Measurements from ENCODE around the gene LRRC30.

The LRRC30 gene

DNA sequence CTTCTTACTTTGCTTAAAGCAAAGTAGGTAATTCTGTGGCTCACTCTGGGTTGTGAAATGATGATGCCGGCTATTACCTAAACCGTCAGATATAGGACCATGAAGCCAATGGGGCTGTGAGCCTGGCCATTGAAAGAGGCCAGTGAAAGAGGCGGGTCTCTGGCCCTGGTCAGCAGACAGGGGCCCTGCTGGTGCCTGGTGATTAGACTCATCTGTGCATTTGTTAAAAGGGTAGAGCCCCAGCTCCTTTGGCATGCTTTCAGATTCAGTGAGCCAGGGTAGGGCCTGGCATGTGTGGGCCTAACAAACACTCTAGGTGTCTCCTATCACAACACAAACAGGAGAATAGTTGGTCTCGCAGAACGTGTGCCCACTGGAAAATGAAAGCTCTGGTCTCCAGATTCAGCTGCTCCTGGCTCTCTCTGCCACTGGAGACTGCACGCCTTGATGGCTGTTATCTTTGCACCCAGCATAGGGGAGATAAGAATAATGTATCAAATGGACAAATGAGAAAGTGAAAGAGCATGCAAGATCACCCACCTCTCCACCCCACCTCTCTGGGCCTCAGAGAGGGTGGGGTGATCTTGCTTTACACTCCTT lies 6.9 kb downstream of the LRRC30 start:
- no peak for DNase-seq (ENCODE audit: low read depth)

DNA sequence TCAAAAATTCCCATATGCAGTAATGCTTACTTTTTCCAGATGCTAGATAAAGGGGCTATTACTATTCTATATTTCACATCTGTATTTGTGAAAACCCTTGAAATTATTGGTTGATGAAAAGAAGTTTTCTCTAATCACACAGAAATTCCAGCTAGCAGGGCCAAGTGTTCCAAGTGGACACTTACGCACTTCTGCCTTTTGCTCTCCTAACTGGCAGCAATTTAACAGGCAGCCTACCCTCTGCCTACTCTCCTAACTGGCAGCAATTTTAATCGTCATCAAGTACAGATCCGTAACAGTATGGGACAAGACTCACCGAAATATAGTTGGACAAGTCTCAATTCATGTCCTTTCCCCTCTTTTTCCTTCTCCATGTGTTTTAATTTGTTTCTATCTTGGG lies 12.0 kb downstream of the LRRC30 start:
- DNase-seq (ENCODE audit: low read depth): no peak

DNA sequence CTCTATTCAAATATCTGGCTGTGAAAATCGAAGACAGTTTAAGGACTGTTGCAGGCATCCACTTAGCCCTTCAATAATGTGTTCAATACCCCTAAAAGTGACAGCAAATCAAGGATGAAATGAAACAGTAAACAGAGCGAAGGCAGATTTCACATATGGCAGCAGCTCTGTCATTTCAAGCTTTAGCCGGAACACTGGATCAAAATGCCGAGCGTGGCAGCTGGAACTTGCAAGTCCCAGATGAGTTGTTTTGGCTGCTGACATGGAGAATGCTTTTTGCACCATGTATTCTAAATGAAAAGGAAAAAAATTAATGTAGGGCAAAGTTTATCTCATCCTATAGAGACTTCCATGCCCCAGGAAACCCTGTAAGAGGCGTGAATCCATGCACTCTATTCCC lies 18.0 kb downstream of the LRRC30 start:
- no peak for DNase-seq (ENCODE audit: low read depth)

DNA sequence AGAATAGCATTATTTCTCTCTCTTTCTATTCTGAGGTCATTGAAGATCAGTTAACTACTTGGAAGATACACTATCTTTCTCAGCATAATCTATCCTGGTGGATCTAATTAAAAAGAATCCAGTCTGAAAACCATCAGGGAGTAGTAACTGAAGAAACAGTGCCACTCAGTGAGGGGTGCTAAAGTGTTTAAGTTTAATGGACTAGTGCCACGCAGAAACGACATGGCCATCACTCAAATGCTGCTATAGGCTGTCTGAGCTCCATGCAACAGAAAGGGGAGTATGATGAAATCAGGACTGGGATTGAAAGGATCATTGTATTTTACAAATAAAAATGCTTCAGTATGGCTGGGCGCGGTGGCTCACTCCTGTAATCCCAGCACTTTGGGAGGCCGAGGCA lies 23.3 kb downstream of the LRRC30 start:
- no peak for DNase-seq (ENCODE audit: low read depth)

DNA sequence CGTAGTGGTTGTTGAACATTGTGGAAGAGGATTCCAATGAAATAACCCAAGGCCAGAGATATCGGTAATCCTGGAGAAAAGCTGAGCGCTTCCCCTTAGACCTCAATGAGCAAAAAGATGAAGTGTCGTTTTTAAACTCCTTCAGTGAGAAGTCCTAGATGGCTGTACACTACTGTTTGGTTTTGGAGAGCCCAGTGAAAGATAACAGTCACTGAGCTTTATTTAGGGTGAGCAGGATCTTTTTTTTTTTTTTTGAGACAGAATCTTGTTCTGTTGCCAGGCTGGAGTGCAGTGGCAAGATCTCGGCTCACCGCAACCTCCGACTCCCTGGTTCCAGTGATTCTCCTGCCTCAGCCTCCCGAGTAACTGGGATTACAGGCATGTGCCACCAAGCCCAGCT lies 24.2 kb downstream of the LRRC30 start:
- DNase-seq (ENCODE audit: low read depth): no peak

DNA sequence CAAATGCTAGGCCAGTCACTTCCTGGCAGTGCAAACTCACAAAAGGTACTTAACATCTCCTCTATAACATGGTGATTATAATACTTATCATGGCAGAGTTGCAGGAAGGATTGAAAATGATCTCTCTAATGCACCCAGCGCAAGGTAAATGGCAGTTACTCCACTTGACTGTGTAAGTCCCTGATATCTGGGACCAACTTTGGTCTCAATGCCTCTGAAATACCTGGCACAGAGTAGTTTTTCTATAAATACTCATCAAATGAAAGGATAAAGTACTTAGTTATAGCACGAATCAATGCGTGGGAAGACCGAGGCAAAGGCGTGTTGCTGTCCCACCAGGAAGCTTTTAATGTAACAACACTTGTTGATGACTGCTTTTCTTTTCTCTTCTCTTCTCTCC lies 24.8 kb downstream of the LRRC30 start:
- no peak for DNase-seq (ENCODE audit: low read depth)

DNA sequence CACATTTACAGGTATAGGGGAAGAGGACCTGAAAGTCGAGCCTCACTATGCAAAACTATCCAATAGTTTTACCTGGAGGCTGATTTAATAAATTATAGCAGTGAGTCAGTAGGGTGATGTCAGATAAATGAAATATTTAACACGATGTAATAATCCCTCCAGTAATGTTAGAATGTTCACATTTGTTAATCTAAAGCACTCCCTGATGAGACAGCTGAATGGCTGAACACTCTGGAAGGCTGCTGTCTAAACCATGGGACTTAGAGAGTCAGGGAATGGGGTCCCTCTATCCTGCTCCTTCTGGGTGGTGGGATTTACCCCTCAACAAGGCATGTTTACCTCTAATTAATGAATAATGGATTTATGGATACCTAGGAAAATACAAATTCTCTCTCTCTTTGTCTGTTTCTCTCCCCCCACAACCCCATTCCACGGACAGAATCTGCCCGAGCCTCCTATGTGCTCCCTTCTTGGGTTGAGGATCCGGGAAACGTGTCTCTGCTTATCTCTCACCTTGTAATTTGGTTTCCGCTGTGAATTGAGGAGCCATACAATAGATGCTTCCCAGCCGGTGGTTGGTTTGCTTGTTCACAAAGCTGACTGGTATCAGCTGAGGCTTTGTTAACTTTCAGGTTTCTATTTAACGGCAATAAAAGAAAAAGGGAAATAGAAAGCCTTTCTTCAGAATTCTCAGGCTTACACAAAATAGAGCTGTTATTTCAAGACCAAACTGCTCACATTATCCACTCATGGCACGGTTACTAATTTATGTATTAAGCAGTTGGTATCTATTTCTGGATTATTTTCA lies 25.9 kb downstream of the LRRC30 start:
- no peak for DNase-seq (ENCODE audit: low read depth)

DNA sequence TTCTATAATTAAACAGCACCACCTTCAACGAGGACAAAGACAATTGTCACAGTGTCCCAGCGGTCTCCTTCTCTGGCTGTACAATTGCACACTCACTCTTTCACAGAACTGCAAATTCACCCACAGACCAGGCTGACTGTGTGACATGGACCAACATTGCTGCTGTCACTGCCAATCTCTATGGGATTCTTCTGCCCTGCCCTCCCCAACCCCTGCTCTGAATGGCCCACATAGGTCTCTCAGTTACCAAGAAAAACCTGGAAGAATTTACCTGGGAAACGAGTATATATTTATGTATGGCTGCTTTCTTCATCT lies 26.5 kb downstream of the LRRC30 start:
- DNase-seq (ENCODE audit: low read depth): no peak

DNA sequence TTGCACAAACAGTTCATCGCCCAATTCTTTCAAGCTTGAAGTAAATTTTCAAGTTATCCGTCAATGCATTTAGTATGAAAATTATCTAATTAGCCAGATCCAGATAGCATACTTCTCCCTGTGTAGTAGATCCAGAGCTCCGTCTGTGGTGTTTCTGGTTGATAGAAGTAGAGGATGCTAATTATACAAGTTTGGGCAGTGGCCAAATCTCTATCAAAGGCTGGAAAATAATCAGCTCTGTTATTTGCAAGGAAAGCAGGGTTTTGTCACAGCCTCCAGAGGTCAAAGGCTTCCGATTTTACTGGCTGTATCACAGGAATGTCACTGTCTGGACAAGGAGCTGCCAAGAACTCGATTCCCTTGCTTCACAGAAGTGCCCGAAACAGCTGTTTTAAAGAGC lies 28.6 kb downstream of the LRRC30 start:
- no peak for DNase-seq (ENCODE audit: low read depth)

DNA sequence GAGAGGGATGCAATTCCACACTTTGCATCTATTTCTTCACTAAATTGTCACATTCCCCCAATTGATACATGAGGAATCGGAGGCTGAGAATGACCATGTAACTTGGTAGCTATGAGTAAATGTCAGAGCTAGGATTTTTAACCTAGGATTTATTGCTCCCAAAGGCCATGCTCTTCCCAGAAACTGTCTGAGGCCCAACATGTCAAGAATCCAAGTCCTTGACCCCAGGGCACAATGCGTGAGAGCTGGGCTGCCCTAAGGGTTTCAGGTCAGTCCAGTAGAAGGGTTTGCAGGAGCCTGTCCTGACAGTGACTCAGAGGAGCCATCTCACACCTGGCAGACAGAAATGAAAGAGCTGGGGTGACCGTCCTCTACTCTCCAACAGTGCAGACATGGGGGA lies 30.3 kb downstream of the LRRC30 start:
- DNase-seq (ENCODE audit: low read depth): no peak

DNA sequence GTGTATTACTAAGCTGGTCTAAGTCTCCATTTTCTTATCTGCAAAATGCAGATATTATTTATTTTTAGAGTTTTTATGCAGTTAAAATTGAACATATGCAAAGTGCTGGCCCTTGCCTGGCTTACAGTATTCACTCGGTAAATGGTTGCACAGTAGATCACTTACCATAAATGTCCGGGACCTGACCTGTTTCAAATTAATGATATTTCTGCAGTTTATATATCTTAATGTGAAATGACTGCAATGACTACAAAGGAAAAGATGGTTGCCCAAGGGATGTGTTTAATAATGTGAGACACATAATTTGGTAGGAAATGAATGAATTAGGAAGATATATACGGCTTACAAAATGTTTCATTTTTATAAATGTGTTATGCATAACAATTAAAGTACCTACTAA lies 37.1 kb downstream of the LRRC30 start:
- DNase-seq (ENCODE audit: low read depth): no peak

DNA sequence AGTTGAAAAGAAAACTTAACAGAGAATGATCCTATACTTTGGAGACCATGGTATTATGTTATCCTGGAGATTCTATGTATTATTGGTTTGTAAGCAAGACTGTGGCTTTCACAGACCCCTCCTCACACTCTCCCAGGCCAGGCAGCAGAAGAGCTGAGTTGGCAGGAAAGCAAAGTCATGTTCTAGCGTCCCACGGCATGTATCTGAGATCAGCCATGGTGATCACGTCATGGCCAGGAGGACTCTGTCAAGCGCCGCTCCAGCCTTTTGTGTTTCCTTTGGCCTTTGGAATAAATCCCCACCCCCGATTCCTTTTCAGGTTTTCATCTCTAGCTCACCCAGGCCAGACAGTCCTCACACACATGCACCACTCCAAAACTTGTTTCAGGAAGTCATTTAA lies 39.1 kb downstream of the LRRC30 start:
- no peak for DNase-seq (ENCODE audit: low read depth)

DNA sequence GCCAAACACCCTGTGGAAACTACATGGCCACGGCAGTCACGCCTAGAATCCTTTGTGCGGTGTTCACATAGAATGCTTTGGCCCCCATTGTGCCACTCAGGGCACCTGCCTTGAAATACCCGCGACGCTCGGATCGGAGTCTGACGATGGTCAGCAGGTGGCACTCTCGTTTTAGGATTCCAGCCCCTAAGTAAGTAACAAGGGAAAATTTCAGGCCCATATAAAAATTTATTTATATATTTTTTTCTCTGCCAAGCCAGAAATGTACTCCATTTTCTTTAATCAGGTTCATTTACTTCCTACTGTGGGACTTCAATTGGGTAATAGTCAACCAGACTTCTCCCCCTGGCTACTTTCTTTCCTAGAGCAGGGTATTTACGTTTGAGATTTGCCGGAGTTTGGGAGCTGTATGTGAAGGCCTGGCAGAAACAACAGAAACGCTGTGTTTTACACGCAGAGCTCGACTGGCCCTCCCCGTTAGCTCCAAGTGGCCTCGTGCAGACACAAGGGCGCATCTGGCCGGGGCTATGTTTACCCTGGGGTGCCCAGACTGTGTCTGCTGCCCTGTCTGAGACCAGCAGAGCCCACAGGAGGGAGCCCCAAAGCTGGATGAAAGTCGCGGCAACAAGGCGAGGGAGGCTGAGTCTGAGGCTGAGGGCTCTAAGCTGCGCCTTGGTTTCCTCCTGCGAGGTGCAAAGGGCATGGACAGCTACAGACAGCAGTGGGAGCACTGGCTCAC lies 41.6 kb downstream of the LRRC30 start:
- DNase-seq (ENCODE audit: low read depth): peak; percentile 38

DNA sequence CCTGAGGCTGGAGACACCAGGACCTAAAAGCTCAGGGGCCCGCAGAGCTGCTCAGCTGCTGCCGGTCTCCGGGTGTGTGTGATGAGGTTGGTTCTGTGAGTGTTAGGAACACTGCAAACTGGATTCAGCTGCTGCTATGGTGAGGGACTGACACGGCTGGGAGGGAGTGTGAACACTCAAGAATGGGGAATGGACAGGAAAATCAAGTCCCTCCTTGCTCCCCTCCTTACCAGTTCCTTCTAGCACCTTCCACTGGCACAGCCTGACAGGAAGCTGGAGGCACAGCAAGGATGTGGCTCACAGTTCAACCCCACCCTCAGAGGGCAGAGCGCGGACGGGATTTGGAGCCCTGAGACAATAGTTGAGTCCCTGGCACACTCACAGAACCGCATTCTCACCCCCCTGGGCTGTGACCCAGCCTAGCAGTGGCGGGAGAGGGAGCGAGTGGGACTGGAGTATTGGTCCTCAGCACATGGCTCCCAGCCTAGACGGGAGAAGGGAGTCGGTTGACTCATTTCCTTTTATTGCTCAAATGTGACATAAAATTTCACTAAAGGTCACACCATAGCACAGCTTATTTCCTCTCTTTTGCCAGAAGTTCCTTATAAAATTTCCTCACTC lies 42.5 kb downstream of the LRRC30 start:
- DNase-seq (ENCODE audit: low read depth): peak; percentile 42

DNA sequence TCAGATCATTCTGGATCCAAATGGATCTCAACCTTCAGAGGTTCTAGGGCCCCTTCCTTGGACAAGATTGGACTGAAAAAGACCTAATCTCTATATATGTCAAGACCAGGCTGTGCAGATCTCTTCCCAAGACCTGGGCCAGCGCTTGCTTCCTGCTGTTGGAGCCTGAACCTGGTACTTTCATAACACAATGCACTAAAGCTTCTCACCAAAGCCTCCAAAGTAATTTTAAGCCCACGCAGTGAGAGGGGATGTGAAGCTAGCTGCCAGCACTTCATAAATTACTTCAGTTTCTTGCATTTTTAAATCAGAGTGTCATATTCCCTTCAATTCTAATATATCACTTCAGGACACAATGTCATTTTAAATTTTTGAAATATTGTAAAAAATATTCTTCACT lies 50.7 kb downstream of the LRRC30 start:
- DNase-seq (ENCODE audit: low read depth): no peak

Measured in HS-27A (cell line).